Trophoblast cell (in vitro differentiated cells and primary cell): ENCODE data around the gene HMGB3.

ENCODE experiments used
- DNase-seq, 2 donors: peaks; one replicate each; pipeline ENCODE4 v3.0.0-alpha.2; 2016
- H2AFZ ChIP-seq: 2 replicates; pipeline ENCODE4 v1.6.1; 2013; ENCODE audit warnings: low read length, moderate library complexity, mild to moderate bottlenecking; ENCODE audit not compliant: insufficient read depth, poor library complexity
- H2AK5ac ChIP-seq: 2 replicates; pipeline ENCODE4 v1.6.1; 2013; ENCODE audit warnings: mild to moderate bottlenecking, low read length
- H2BK120ac ChIP-seq: 2 replicates; pipeline ENCODE4 v1.6.1; 2013; ENCODE audit warnings: low read length, mild to moderate bottlenecking, moderate library complexity; ENCODE audit not compliant: insufficient read depth, poor library complexity
- H2BK12ac ChIP-seq: 2 replicates; pipeline ENCODE4 v1.6.1; 2013; ENCODE audit warnings: mild to moderate bottlenecking, low read length, moderate library complexity
- H2BK5ac ChIP-seq: 2 replicates; pipeline ENCODE4 v1.6.1; 2013; ENCODE audit warnings: low read length, low read depth, moderate library complexity, mild to moderate bottlenecking; ENCODE audit not compliant: poor library complexity
- H3K14ac ChIP-seq: 2 replicates; pipeline ENCODE4 v1.6.1; 2013; ENCODE audit warnings: mild to moderate bottlenecking, low read length
- H3K18ac ChIP-seq: 2 replicates; pipeline ENCODE4 v1.6.1; 2013; ENCODE audit warnings: mild to moderate bottlenecking, low read length
- H3K23ac ChIP-seq: 2 replicates; pipeline ENCODE4 v1.6.1; 2013; ENCODE audit warnings: low read length
- H3K27ac ChIP-seq: 2 replicates; pipeline ENCODE4 v1.5.1; 2013; ENCODE audit warnings: low read depth, mild to moderate bottlenecking, inconsistent platforms, low read length, moderate library complexity
- H3K27me3 ChIP-seq: 2 replicates; pipeline ENCODE4 v1.6.1; 2013; ENCODE audit warnings: inconsistent platforms, mild to moderate bottlenecking, low read length, moderate library complexity; ENCODE audit not compliant: insufficient read depth
- H3K36me3 ChIP-seq, 2 experiments: 1 replicate in 1 of 2; 2 replicates in 1 of 2; pipeline ENCODE4 v1.6.1; 2013; ENCODE audit warnings: low read length in 2 of 2, mild to moderate bottlenecking in 2 of 2, moderate library complexity in 1 of 2; ENCODE audit not compliant: insufficient read depth in 2 of 2, control insufficient read depth in 1 of 2
- H3K4ac ChIP-seq: 2 replicates; pipeline ENCODE4 v1.6.1; 2013; ENCODE audit warnings: low read depth, mild to moderate bottlenecking, low read length, moderate library complexity
- H3K4me1 ChIP-seq, 2 experiments: 1 replicate in 1 of 2; 2 replicates in 1 of 2; pipeline ENCODE4 v1.6.1; 2013; ENCODE audit warnings: low read length in 2 of 2, mild to moderate bottlenecking in 2 of 2, moderate library complexity in 1 of 2; ENCODE audit not compliant: insufficient read depth in 2 of 2, control insufficient read depth in 1 of 2
- H3K4me2 ChIP-seq: 2 replicates; pipeline ENCODE4 v1.6.1; 2013; ENCODE audit warnings: inconsistent platforms, mild to moderate bottlenecking, low read length, moderate library complexity
- H3K4me3 ChIP-seq: 2 replicates; pipeline ENCODE4 v1.5.1; 2013; ENCODE audit warnings: mild to moderate bottlenecking, low read depth, low read length, inconsistent platforms
- H3K79me1 ChIP-seq: one replicate; pipeline ENCODE4 v1.6.1; 2013; ENCODE audit warnings: low read length
- H3K79me2 ChIP-seq: 2 replicates; pipeline ENCODE4 v1.6.1; 2013; ENCODE audit warnings: low read length, mild to moderate bottlenecking; ENCODE audit not compliant: control insufficient read depth, insufficient read depth, poor library complexity
- H3K9ac ChIP-seq: 2 replicates; pipeline ENCODE4 v1.6.1; 2013; ENCODE audit warnings: mild to moderate bottlenecking, low read length
- H3K9me3 ChIP-seq: 2 replicates; pipeline ENCODE4 v1.6.1; 2013; ENCODE audit warnings: low read depth, mild to moderate bottlenecking, control low read depth, inconsistent platforms, low read length; ENCODE audit not compliant: insufficient read depth
- H4K12ac ChIP-seq: 2 replicates; pipeline ENCODE4 v1.6.1; 2013; ENCODE audit warnings: low read depth, mild to moderate bottlenecking, low read length, moderate library complexity
- H4K8ac ChIP-seq: 2 replicates; pipeline ENCODE4 v1.6.1; 2013; ENCODE audit warnings: low read depth, mild to moderate bottlenecking, low read length, moderate library complexity
- H4K91ac ChIP-seq: one replicate; pipeline ENCODE4 v1.6.1; 2013; ENCODE audit warnings: low read depth, mild to moderate bottlenecking, low read length, moderate library complexity
- WGBS: extraction: QIAGEN DNeasy Blood & Tissue Kit; methylation state at CpG from one replicate; pipeline ENCODE4 v1.1.7; 2013; ENCODE audit warnings: missing lambda C conversion rate; ENCODE audit not compliant: insufficient read length, insufficient coverage; ENCODE audit errors: extremely low coverage; 5-methylcytosine and 5-hydroxymethylcytosine counted together

Gene HMGB3

DNA sequence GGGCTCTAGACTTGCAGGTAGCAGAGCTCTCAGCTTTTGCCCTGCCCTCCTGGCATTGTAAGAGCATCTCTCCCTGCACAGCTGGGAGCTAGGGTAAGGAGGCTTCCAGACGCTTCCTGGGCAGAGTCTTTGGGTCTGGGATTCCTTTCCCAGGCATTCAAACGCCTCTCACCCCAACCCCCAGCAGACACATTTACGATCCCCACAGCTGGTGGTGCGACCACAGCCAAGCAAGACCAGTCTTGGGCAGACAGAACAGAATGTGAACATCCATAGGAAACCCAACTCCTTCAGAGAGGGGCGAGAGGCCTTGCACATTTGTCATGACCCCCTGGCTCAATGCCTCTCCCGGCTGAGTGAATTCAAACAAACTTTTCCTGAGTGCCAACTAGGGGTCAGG lies 46.6 kb upstream of the HMGB3 start:
- H2AK5ac ChIP-seq: no peak overlapping the region
- no peak overlapping the region for H4K12ac ChIP-seq
- no peak overlapping the region for H2BK120ac ChIP-seq
- no peak for DNase-seq
- no peak overlapping the region for H3K23ac ChIP-seq
- no peaks in the 10 kb centered on the region for H3K36me3 ChIP-seq
- H2BK5ac ChIP-seq: no peak overlapping the region
- H3K9ac ChIP-seq: no peak overlapping the region
- H3K27me3 ChIP-seq: no peaks in the 10 kb centered on the region
- H4K8ac ChIP-seq: no peak overlapping the region
- H2AFZ ChIP-seq: no peak overlapping the region
- H3K4me2 ChIP-seq: no peak overlapping the region
- no peaks in the 10 kb centered on the region for H3K9me3 ChIP-seq
- H3K4ac ChIP-seq: no peak overlapping the region
- H3K79me1 ChIP-seq: no peaks in the 10 kb centered on the region
- H3K27ac ChIP-seq: no peak overlapping the region
- no peak overlapping the region for H3K4me3 ChIP-seq
- H3K4me1 ChIP-seq: no peaks in the 10 kb centered on the region
- H3K79me2 ChIP-seq: no peaks in the 10 kb centered on the region
- no peak overlapping the region for H3K14ac ChIP-seq
- H2BK12ac ChIP-seq: no peak overlapping the region
- no CpG with 5 or more reads among the region's 6 CpGs for WGBS
- H4K91ac ChIP-seq: no peak overlapping the region
- no peak overlapping the region for H3K18ac ChIP-seq

DNA sequence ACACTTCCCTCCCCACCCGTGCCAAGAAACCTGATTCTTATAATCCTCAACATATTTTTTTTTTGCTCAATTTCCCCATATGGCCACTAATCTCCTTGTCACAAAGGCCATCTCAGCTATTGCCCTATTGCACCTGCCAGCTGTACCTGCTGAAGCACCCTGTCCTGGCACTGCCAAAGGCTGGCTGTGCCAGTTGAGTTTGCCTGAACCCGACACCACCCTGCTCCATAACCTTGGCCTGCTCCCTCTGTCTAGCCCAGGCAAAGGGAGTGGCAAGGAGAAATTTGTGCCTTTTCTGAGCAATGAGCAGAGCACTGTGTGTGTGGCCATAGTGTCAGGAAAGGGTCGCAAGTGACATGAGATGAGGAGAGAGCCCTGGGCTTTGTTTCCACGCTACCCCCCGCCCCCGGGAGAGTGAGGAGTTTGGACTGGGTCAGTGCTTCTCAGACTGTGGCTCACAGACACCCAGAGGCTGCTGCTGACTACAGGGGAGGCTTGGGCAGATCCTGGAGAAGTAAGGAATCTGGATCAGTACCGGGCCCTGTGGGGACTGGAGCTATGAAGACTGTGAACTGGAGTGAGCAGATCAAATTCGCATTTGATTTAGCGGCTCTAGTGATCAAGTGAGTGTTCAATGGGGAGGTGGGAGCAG lies 42.2 kb upstream of the HMGB3 start:
- H3K4ac ChIP-seq: no peak overlapping the region
- H2BK12ac ChIP-seq: no peak overlapping the region
- no CpG with 5 or more reads among the region's 9 CpGs for WGBS
- no peak overlapping the region for H3K27ac ChIP-seq
- H3K9me3 ChIP-seq: no peaks in the 10 kb centered on the region
- no peak overlapping the region for H4K8ac ChIP-seq
- H3K23ac ChIP-seq: no peak overlapping the region
- no peak overlapping the region for H3K18ac ChIP-seq
- no peaks in the 10 kb centered on the region for H3K36me3 ChIP-seq
- H3K79me1 ChIP-seq: no peaks in the 10 kb centered on the region
- H3K4me1 ChIP-seq: no peaks in the 10 kb centered on the region
- no peak overlapping the region for H3K4me2 ChIP-seq
- no peak overlapping the region for H2AFZ ChIP-seq
- H3K4me3 ChIP-seq: no peak overlapping the region
- no peak overlapping the region for H3K14ac ChIP-seq
- no peak overlapping the region for H2BK120ac ChIP-seq
- peak overlapping the region; percentile 57 for H4K12ac ChIP-seq
- H2BK5ac ChIP-seq: no peak overlapping the region
- no peak overlapping the region for H4K91ac ChIP-seq
- no peaks in the 10 kb centered on the region for H3K27me3 ChIP-seq
- H2AK5ac ChIP-seq: no peak overlapping the region
- no peak overlapping the region for H3K9ac ChIP-seq
- no peaks in the 10 kb centered on the region for H3K79me2 ChIP-seq
- no peak for DNase-seq

- no CpG with 5 or more reads among the region's 2 CpGs for WGBS
- no peak overlapping the region for H3K4me3 ChIP-seq
These were observed 41.6 kb upstream of the HMGB3 start for GRCh38 chrX:150941580-150941979.

GRCh38 chrX:150942942-150943594 lies 40.1 kb upstream of the HMGB3 start:
- no peak overlapping the region for H3K4ac ChIP-seq
- no peak overlapping the region for H3K4me3 ChIP-seq
- H2AFZ ChIP-seq: no peak overlapping the region
- H2BK5ac ChIP-seq: no peak overlapping the region
- H3K14ac ChIP-seq: no peak overlapping the region
- H3K9ac ChIP-seq: no peak overlapping the region
- no peak overlapping the region for H4K8ac ChIP-seq
- H3K18ac ChIP-seq: no peak overlapping the region
- H2BK12ac ChIP-seq: no peak overlapping the region
- no peak overlapping the region for H3K23ac ChIP-seq
- no peak overlapping the region for H3K27ac ChIP-seq
- H2AK5ac ChIP-seq: no peak overlapping the region
- no peaks in the 10 kb centered on the region for H3K79me2 ChIP-seq
- no peaks in the 10 kb centered on the region for H3K79me1 ChIP-seq
- no CpG with 5 or more reads among the region's 9 CpGs for WGBS
- H4K91ac ChIP-seq: no peak overlapping the region
- H2BK120ac ChIP-seq: no peak overlapping the region
- no peak overlapping the region for H4K12ac ChIP-seq
- DNase-seq: peak; percentile 12 to 51
- H3K4me2 ChIP-seq: no peak overlapping the region
- H3K27me3 ChIP-seq: no peaks in the 10 kb centered on the region
- H3K36me3 ChIP-seq: no peaks in the 10 kb centered on the region
- no peaks in the 10 kb centered on the region for H3K9me3 ChIP-seq
- no peaks in the 10 kb centered on the region for H3K4me1 ChIP-seq

More at GRCh38 chrX:150941580-150941979, 41.6 kb upstream of the HMGB3 start:
- Histone ChIP-seq H3K18ac (no peak overlapping the region), H3K4ac (no peak overlapping the region), H3K4me2 (no peak overlapping the region), H3K36me3 (no peaks in the 10 kb centered on the region), H2BK12ac (no peak overlapping the region), H3K79me1 (no peaks in the 10 kb centered on the region), H2AK5ac (no peak overlapping the region), H3K79me2 (no peaks in the 10 kb centered on the region), H3K14ac (no peak overlapping the region), H3K27me3 (no peaks in the 10 kb centered on the region), H2AFZ (no peak overlapping the region), H2BK120ac (no peak overlapping the region), H4K91ac (no peak overlapping the region), H4K8ac (no peak overlapping the region), H3K4me1 (no peaks in the 10 kb centered on the region), H2BK5ac (no peak overlapping the region), H3K23ac (no peak overlapping the region), H3K9me3 (no peaks in the 10 kb centered on the region), H3K27ac (no peak overlapping the region), H4K12ac (no peak overlapping the region), H3K9ac (no peak overlapping the region)
- DNase-seq: no peak
